SK-N-MC (cell line): ENCODE results near the gene SLC26A11.

Experiments
- DNase-seq: peaks from one replicate; pipeline ENCODE4 v3.0.0-alpha.2; 2011; ENCODE audit warnings: low read depth, low spot score
- H3K27ac ChIP-seq: fragments of 200-600 bp; sonication (generic); 2 replicates; pipeline ENCODE4 v1.5.1; 2016; ENCODE audit warnings: mixed run types
- H3K36me3 ChIP-seq: fragments of 200-600 bp; sonication (generic); 2 replicates; pipeline ENCODE4 v1.6.1; 2017; ENCODE audit warnings: antibody characterized with exemption, low read length, mixed read lengths; ENCODE audit not compliant: insufficient read depth
- H3K4me3 ChIP-seq: fragments of 200-600 bp; sonication (generic); 2 replicates; pipeline ENCODE4 v1.5.1; 2016
- H3K9ac ChIP-seq: fragments of 200-600 bp; sonication (generic); 2 replicates; pipeline ENCODE4 v1.8.0; 2017; ENCODE audit warnings: mixed run types, mixed read lengths; ENCODE audit not compliant: insufficient read length
- H3K9me3 ChIP-seq: fragments of 200-600 bp; sonication (generic); 2 replicates; pipeline ENCODE4 v1.6.1; 2017; ENCODE audit warnings: low read depth, mild to moderate bottlenecking, antibody characterized with exemption, low read length, moderate library complexity, mixed read lengths
- EZH2 ChIP-seq: fragments of 200-600 bp; sonication (generic); IDR thresholded peaks from one replicate; pipeline ENCODE4 v1.6.1; 2017; ENCODE audit warnings: antibody characterized with exemption
- FOXP2 ChIP-seq: optimal IDR thresholded peaks from 2 replicates; pipeline ENCODE3; 2011; ENCODE audit warnings: mild to moderate bottlenecking, moderate library complexity; ENCODE audit not compliant: insufficient read depth; ENCODE audit errors: extremely low read length, control extremely low read depth
- POLR2AphosphoS5 ChIP-seq: IDR thresholded peaks from 2 replicates; pipeline ENCODE4 v1.6.1; 2012; ENCODE audit warnings: mild to moderate bottlenecking, low read depth, low read length, borderline replicate concordance

The SLC26A11 gene

GRCh38 chr17:80287806-80288567 is 67.8 kb downstream of the SLC26A11 start:
- no peak overlapping the region for H3K4me3 ChIP-seq

GRCh38 chr17:80289616-80290015 is 69.4 kb downstream of the SLC26A11 start:
- H3K27ac ChIP-seq: no peak overlapping the region
- peaks cover 7% of the 10 kb centered on the region; the same call in 1 of the 2 replicates for H3K36me3 ChIP-seq
- H3K9ac ChIP-seq: no peak overlapping the region
- no peak for DNase-seq
- H3K9me3 ChIP-seq: no peaks in the 10 kb centered on the region
- TF ChIP-seq POLR2AphosphoS5: no peak
- no peak for TF ChIP-seq EZH2
- TF ChIP-seq FOXP2: no peak
- no peak overlapping the region for H3K4me3 ChIP-seq

More at GRCh38 chr17:80287806-80288567, 67.8 kb downstream of the SLC26A11 start:
- Histone ChIP-seq H3K9ac (no peak overlapping the region), H3K36me3 (peaks cover 7% of the 10 kb centered on the region; the same call in 1 of the 2 replicates), H3K27ac (no peak overlapping the region), H3K9me3 (no peaks in the 10 kb centered on the region)
- no peak for DNase-seq
- TF ChIP-seq FOXP2 (no peak), POLR2AphosphoS5 (no peak), EZH2 (no peak)

- Histone ChIP-seq H3K4me3 (no peak overlapping the region), H3K27ac (no peak overlapping the region), H3K9me3 (no peaks in the 10 kb centered on the region), H3K9ac (no peak overlapping the region), H3K36me3 (peaks cover 12% of the 10 kb centered on the region; the same call in 1 of the 2 replicates)
- TF ChIP-seq POLR2AphosphoS5 (no peak), EZH2 (no peak), FOXP2 (no peak)
- no peak for DNase-seq
Measured at GRCh38 chr17:80290156-80290555, 69.9 kb downstream of the SLC26A11 start.

- no peak for TF ChIP-seq POLR2AphosphoS5
- TF ChIP-seq FOXP2: no peak
- no peak for TF ChIP-seq EZH2
- peaks cover 18% of the 10 kb centered on the region; the same call in 1 of the 2 replicates for H3K36me3 ChIP-seq
Measured at GRCh38 chr17:80291260-80291659, 71.0 kb downstream of the SLC26A11 start.

GRCh38 chr17:80291691-80292487 is 71.7 kb downstream of the SLC26A11 start:
- H3K27ac ChIP-seq: no peak overlapping the region
- no peak for DNase-seq
- TF ChIP-seq POLR2AphosphoS5: no peak
- TF ChIP-seq EZH2: no peak
- no peak for TF ChIP-seq FOXP2
- H3K36me3 ChIP-seq: peaks cover 22% of the 10 kb centered on the region; the same call in 1 of the 2 replicates
- H3K9me3 ChIP-seq: no peaks in the 10 kb centered on the region
- no peak overlapping the region for H3K4me3 ChIP-seq
- H3K9ac ChIP-seq: no peak overlapping the region

More at GRCh38 chr17:80291260-80291659, 71.0 kb downstream of the SLC26A11 start:
- no peak overlapping the region for H3K4me3 ChIP-seq
- H3K9me3 ChIP-seq: no peaks in the 10 kb centered on the region
- no peak for DNase-seq
- no peak overlapping the region for H3K27ac ChIP-seq
- H3K9ac ChIP-seq: no peak overlapping the region

GRCh38 chr17:80292521-80292971 is 72.3 kb downstream of the SLC26A11 start:
- H3K9ac ChIP-seq: no peak overlapping the region
- H3K4me3 ChIP-seq: no peak overlapping the region
- H3K9me3 ChIP-seq: no peaks in the 10 kb centered on the region
- TF ChIP-seq FOXP2 (no peak), POLR2AphosphoS5 (no peak), EZH2 (no peak)
- H3K36me3 ChIP-seq: peaks cover 22% of the 10 kb centered on the region; the same call in 1 of the 2 replicates
- H3K27ac ChIP-seq: no peak overlapping the region
- DNase-seq: no peak

- Histone ChIP-seq H3K4me3 (no peak overlapping the region), H3K9ac (no peak overlapping the region), H3K27ac (no peak overlapping the region), H3K36me3 (peaks cover 27% of the 10 kb centered on the region; the same call in 1 of the 2 replicates), H3K9me3 (no peaks in the 10 kb centered on the region)
- TF ChIP-seq EZH2 (no peak), POLR2AphosphoS5 (no peak), FOXP2 (no peak)
- DNase-seq: no peak
Measured at GRCh38 chr17:80294210-80294609, 74.0 kb downstream of the SLC26A11 start.

GRCh38 chr17:80294653-80295052 is 74.4 kb downstream of the SLC26A11 start:
- no peak overlapping the region for H3K4me3 ChIP-seq
- H3K36me3 ChIP-seq: peaks cover 31% of the 10 kb centered on the region
- no peak overlapping the region for H3K27ac ChIP-seq
- H3K9ac ChIP-seq: no peak overlapping the region
- no peak for DNase-seq
- TF ChIP-seq POLR2AphosphoS5 (no peak), FOXP2 (no peak), EZH2 (no peak)
- H3K9me3 ChIP-seq: no peaks in the 10 kb centered on the region

GRCh38 chr17:80295146-80295545 is 74.9 kb downstream of the SLC26A11 start:
- H3K36me3 ChIP-seq: peaks cover 35% of the 10 kb centered on the region

More at GRCh38 chr17:80295146-80295545, 74.9 kb downstream of the SLC26A11 start:
- Histone ChIP-seq H3K4me3 (no peak overlapping the region), H3K27ac (no peak overlapping the region), H3K9me3 (no peaks in the 10 kb centered on the region), H3K9ac (no peak overlapping the region)
- DNase-seq: no peak
- TF ChIP-seq POLR2AphosphoS5 (no peak), EZH2 (no peak), FOXP2 (no peak)
